GM12874 (cell line): ENCODE measurements around the gene CASD1.

ENCODE experiments used
- CTCF ChIP-seq: IDR thresholded peaks from 2 replicates; pipeline ENCODE4 v1.5.1; 2011; ENCODE audit warnings: low read depth, mild to moderate bottlenecking, control low read depth, low read length, moderate library complexity; ENCODE audit not compliant: insufficient read depth

Gene CASD1

GRCh38 chr7:94498918-94499317 is 10.7 kb upstream of the CASD1 start:
- no peak for TF ChIP-seq CTCF

GRCh38 chr7:94507462-94507861 is 2.1 kb upstream of the CASD1 start:
- no peak for TF ChIP-seq CTCF

- no peak for TF ChIP-seq CTCF
These were observed 1.6 kb upstream of the CASD1 start for GRCh38 chr7:94507962-94508361.

- peak; percentile 33; the same call in 1 of the 2 replicates for TF ChIP-seq CTCF
These were observed 425 bp downstream of the CASD1 start for GRCh38 chr7:94509887-94510581.

GRCh38 chr7:94510582-94511496 is 1.2 kb downstream of the CASD1 start:
- TF ChIP-seq CTCF, result no peak

- no peak for TF ChIP-seq CTCF
These were observed 2.1 kb downstream of the CASD1 start for GRCh38 chr7:94511718-94512117.

- no peak for TF ChIP-seq CTCF
These were observed 3.3 kb downstream of the CASD1 start for GRCh38 chr7:94512735-94513564.
